GM12878 (cell line): ENCODE measurements around the gene TACR1.

ENCODE experiments used
- CBFB ChIP-seq: IDR thresholded peaks from 2 replicates; pipeline ENCODE4 v1.6.1; 2016; ENCODE audit warnings: antibody characterized with exemption, low read depth
- GABPA ChIP-seq: IDR thresholded peaks from 2 replicates; pipeline ENCODE4 v1.6.1; 2014; ENCODE audit warnings: antibody characterized with exemption, low read depth, mild to moderate bottlenecking, inconsistent platforms
- POLR2A ChIP-seq: IDR thresholded peaks from 2 replicates; pipeline ENCODE4 v1.6.1; 2011; ENCODE audit warnings: low read depth, mild to moderate bottlenecking, low read length
- RBBP5 ChIP-seq: fragments of 200-600 bp; sonication (generic); conservative IDR thresholded peaks from 2 replicates; pipeline ENCODE4 v1.6.1; 2016
- REST ChIP-seq: IDR thresholded peaks from 2 replicates; pipeline ENCODE4 v1.6.1; 2012; ENCODE audit warnings: mild to moderate bottlenecking, low read depth, low read length
- SIX5 ChIP-seq: IDR thresholded peaks from 2 replicates; pipeline ENCODE4 v1.6.1; 2011; ENCODE audit warnings: mild to moderate bottlenecking, low read depth, low read length, moderate library complexity; ENCODE audit not compliant: severe bottlenecking
- SMC3 ChIP-seq: IDR thresholded peaks from 2 replicates; pipeline ENCODE4 v1.6.1; 2011; ENCODE audit warnings: low read length, improper control_type of control experiment, borderline replicate concordance

GRCh38 chr2:75208738-75209137 lies 9.4 kb upstream of the TACR1 start:
- TF ChIP-seq SIX5: no peak
- TF ChIP-seq RBBP5: no peak
- no peak for TF ChIP-seq REST
- TF ChIP-seq POLR2A: no peak
- TF ChIP-seq GABPA: no peak
- TF ChIP-seq SMC3: no peak
- no peak for TF ChIP-seq CBFB
